Measurements from ENCODE around the gene SSX7. TPM values are rescaled to one million over a fixed set of nuclear protein-coding genes. Genes with fewer than 3 reads are reported as not detected.
"Not testable (repeated sequence)": the region's sequence is repeated elsewhere in the genome, so short reads cannot be mapped to it uniquely, and the experiment has no call there.

The SSX7 gene
- not detected for total RNA-seq

- H3K36me3 ChIP-seq; H3K4me3 ChIP-seq; DNase-seq (ENCODE audit: low spot score); intact Hi-C loops (cut with DNase I); H3K27ac ChIP-seq; H3K9me3 ChIP-seq; H3K27me3 ChIP-seq (replicated peaks; ENCODE audit: insufficient read depth); H3K4me1 ChIP-seq (replicated peaks): not testable (repeated sequence)
- WGBS: 93% methylated on average over 9 of the region's 9 CpGs
Observed at GRCh38 chrX:52654800-52655199, at the start of gene SSX7. TSS of gene SSX7 (minus strand) at chrX:52654900. CDS start at chrX:52653472, 1,428 bp downstream.

GRCh38 chrX:52692034-52692433, 37.3 kb upstream of the SSX7 start:
- H3K9me3 ChIP-seq; H3K4me1 ChIP-seq (replicated peaks); intact Hi-C loops (cut with DNase I); H3K4me3 ChIP-seq; H3K36me3 ChIP-seq; H3K27me3 ChIP-seq (replicated peaks; ENCODE audit: insufficient read depth); DNase-seq (ENCODE audit: low spot score); H3K27ac ChIP-seq: not testable (repeated sequence)
- WGBS: no CpG with 5 or more reads among the region's 4 CpGs

GRCh38 chrX:52662218-52662617, 7.5 kb upstream of the SSX7 start:
- DNase-seq (ENCODE audit: low spot score); H3K27ac ChIP-seq; H3K27me3 ChIP-seq (replicated peaks; ENCODE audit: insufficient read depth); intact Hi-C loops (cut with DNase I); H3K36me3 ChIP-seq; H3K4me3 ChIP-seq; H3K9me3 ChIP-seq; H3K4me1 ChIP-seq (replicated peaks): not testable (repeated sequence)
- 57% methylated on average over 2 of the region's 2 CpGs for WGBS

- H3K9me3 ChIP-seq; H3K4me1 ChIP-seq (replicated peaks); DNase-seq (ENCODE audit: low spot score); H3K4me3 ChIP-seq; H3K27me3 ChIP-seq (replicated peaks; ENCODE audit: insufficient read depth); H3K27ac ChIP-seq; intact Hi-C loops (cut with DNase I); H3K36me3 ChIP-seq: not testable (repeated sequence)
- WGBS: 92% methylated on average over 8 of the region's 8 CpGs
Observed at GRCh38 chrX:52655475-52655874, 775 bp upstream of the SSX7 start.

GRCh38 chrX:52650676-52651075, 4.0 kb downstream of the SSX7 start:
- 29% methylated on average over 3 of the region's 3 CpGs for WGBS
- H3K27me3 ChIP-seq (replicated peaks; ENCODE audit: insufficient read depth); H3K27ac ChIP-seq; H3K4me1 ChIP-seq (replicated peaks); DNase-seq (ENCODE audit: low spot score); H3K36me3 ChIP-seq; H3K9me3 ChIP-seq; intact Hi-C loops (cut with DNase I); H3K4me3 ChIP-seq: not testable (repeated sequence)

GRCh38 chrX:52648956-52649355, 5.7 kb downstream of the SSX7 start:
- intact Hi-C loops (cut with DNase I); H3K27ac ChIP-seq; H3K9me3 ChIP-seq; H3K4me3 ChIP-seq; DNase-seq (ENCODE audit: low spot score); H3K4me1 ChIP-seq (replicated peaks); H3K27me3 ChIP-seq (replicated peaks; ENCODE audit: insufficient read depth); H3K36me3 ChIP-seq: not testable (repeated sequence)
- WGBS: 89% methylated on average over 4 of the region's 7 CpGs

- H3K9me3 ChIP-seq; H3K4me1 ChIP-seq (replicated peaks); H3K27ac ChIP-seq; H3K27me3 ChIP-seq (replicated peaks; ENCODE audit: insufficient read depth); DNase-seq (ENCODE audit: low spot score); H3K36me3 ChIP-seq; H3K4me3 ChIP-seq; intact Hi-C loops (cut with DNase I): not testable (repeated sequence)
- WGBS: 66% methylated on average over 3 of the region's 3 CpGs
Observed at GRCh38 chrX:52628483-52628882, 26.2 kb downstream of the SSX7 start.

GRCh38 chrX:52620661-52621060, 34.0 kb downstream of the SSX7 start:
- intact Hi-C loops (cut with DNase I); H3K27me3 ChIP-seq (replicated peaks; ENCODE audit: insufficient read depth); H3K9me3 ChIP-seq; H3K4me1 ChIP-seq (replicated peaks); H3K36me3 ChIP-seq; H3K4me3 ChIP-seq; H3K27ac ChIP-seq; DNase-seq (ENCODE audit: low spot score): not testable (repeated sequence)
- WGBS: 41% methylated on average over 8 of the region's 8 CpGs

GRCh38 chrX:52608961-52609360, 45.7 kb downstream of the SSX7 start:
- WGBS: 20% methylated on average over 1 of the region's 1 CpG
- H3K27ac ChIP-seq: no peak overlapping the region
- intact Hi-C loops (cut with DNase I): no loop called here
- H3K4me3 ChIP-seq: no peak overlapping the region
- no peaks in the 10 kb centered on the region for H3K4me1 ChIP-seq (replicated peaks)
- DNase-seq (ENCODE audit: low spot score): no peak
- H3K36me3 ChIP-seq: no peaks in the 10 kb centered on the region
- TF ChIP-seq POLR2A (IDR thresholded peaks at IDR 0.05): no peak
- H3K9me3 ChIP-seq: no peaks in the 10 kb centered on the region
- no peaks in the 10 kb centered on the region for H3K27me3 ChIP-seq (replicated peaks; ENCODE audit: insufficient read depth)

- DNase-seq (ENCODE audit: low spot score); H3K27ac ChIP-seq; H3K4me3 ChIP-seq; intact Hi-C loops (cut with DNase I); H3K27me3 ChIP-seq (replicated peaks; ENCODE audit: insufficient read depth); H3K4me1 ChIP-seq (replicated peaks); H3K9me3 ChIP-seq; H3K36me3 ChIP-seq: not testable (repeated sequence)
- 84% methylated on average over 7 of the region's 8 CpGs for WGBS
Observed at GRCh38 chrX:52603151-52603550, 51.5 kb downstream of the SSX7 start.

Data from prostate gland (tissue), 2 donors.